ENCODE measurements around the gene ME3.

Gene ME3

DNA sequence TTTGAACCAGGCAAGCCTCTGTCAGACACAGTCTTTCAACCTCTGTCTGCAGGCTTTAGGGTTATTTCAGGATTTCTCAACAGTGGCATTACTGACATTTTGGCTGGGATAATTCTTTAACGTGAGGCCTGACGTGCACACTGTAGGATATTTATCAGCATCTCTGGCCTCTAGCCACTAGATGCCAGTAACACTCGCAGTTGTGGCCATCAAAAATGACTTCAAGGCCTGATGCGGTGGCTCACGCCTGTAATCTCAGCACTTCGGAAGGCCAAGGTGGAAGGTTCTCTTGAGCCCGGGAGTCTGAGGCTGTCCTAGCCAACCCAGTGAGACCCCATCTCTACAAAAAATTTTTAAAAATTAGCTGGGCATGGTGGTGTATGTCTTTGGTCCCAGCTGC lies 184.7 kb downstream of the ME3 start:
- no peak for DNase-seq (ENCODE audit: low spot score)

GRCh38 chr11:86486261-86487030 lies 186.0 kb downstream of the ME3 start:
- peak; percentile 20 for DNase-seq (ENCODE audit: low spot score)

DNA sequence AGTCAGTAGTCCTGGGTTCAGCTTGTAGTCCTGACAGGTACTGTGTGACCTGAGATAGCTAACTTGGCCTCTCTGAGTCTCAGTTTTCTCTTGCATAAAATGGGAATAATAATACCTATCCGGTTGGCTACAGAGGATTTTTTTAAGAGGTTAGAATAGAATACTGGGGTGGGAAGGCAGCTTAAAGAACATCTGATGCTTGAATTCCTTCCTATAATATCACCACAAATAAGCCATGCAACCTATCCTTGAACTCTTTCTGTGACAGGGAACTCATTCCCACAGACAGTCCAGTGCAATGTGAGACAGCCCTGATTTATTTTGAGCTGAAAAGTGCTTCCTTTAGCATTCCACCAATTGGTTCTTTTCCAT lies 187.6 kb downstream of the ME3 start:
- DNase-seq (ENCODE audit: low spot score): no peak

GRCh38 chr11:86483940-86484794 lies 188.2 kb downstream of the ME3 start:
- no peak for DNase-seq (ENCODE audit: low spot score)

DNA sequence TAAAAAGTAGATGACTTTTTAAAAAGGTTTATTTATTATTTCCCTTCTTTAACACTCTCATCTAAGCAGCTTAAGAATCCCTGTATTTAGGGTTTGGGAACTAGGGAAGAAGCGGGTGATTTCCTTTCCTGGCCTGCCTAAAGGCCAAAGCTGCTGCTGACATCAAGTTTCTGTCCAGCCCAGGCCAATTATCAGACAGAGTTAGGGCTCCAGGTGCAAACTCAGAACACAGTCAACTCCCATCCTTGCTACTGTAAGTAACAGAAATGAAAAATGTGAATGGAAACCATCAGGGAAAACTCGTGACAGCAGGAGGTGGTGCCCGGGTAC lies 188.8 kb downstream of the ME3 start:
- no peak for DNase-seq (ENCODE audit: low spot score)

GRCh38 chr11:86482692-86483091 lies 189.7 kb downstream of the ME3 start:
- no peak for DNase-seq (ENCODE audit: low spot score)

GRCh38 chr11:86481399-86481798 lies 191.0 kb downstream of the ME3 start:
- DNase-seq (ENCODE audit: low spot score): no peak

DNA sequence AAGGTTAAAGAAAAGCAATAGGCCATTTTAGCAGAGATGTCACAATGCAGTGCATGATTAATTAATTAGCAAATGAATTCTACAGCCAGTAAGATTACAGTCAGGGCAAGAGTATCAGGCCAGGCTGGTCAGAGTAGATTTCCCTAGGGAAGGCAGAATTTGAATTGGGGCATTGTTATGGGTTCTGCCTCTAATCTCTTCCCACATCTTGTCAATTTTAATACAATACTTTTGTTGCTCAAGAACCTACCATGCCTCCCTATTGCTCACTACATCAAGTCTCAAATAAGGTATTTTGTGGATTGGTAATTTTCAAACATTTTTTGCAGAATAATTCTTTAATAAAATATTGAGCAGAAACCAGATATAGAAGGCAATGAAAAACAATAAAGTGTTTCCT lies 194.1 kb downstream of the ME3 start:
- DNase-seq (ENCODE audit: low spot score): no peak

- no peak for DNase-seq (ENCODE audit: low spot score)
Observed at GRCh38 chr11:86477495-86478155, 194.8 kb downstream of the ME3 start.

- DNase-seq (ENCODE audit: low spot score): no peak
Observed at GRCh38 chr11:86476109-86476861, 196.1 kb downstream of the ME3 start.

- DNase-seq (ENCODE audit: low spot score): no peak
Observed at GRCh38 chr11:86475027-86475426, 197.4 kb downstream of the ME3 start.

DNA sequence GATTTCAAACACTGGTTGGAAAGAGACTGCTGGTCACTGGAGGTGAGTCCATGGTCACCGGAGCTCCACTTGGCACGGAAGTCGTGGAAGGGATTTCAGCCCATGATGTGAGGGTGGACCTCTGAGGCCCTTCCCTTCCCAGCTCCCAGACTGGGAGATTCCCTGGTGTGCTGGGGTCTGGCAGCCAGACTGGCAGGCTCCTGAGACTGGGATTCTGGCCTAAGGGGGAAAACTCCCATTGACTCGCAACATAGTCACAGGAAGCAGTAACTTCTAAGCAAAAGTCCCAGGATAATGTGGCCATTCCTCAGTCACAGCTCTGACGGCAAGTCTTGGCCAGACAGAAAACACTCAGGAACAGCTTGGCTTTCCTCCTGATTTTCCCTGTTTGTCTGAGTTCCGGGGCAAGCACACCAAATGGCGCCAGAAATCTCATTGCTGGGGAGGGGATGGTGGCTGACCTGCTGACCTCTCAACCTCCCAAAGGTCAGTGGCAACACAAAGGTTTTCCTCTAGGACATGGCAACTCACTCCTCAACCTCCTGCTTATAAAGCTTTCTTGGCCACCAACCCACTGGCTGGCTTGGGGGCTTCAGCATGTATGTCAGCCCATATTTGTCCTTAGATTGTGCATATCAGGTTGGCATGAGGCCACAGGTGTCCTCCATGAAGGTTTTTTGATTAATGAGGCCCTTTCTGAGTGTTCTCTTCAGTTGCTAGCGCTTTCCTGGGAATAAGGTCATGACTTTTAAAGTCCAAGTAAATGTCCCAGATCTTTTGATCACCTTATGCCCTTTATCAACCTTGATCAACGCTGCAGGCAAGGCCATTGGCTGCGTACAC lies 198.2 kb downstream of the ME3 start:
- DNase-seq (ENCODE audit: low spot score): no peak

GRCh38 chr11:86469491-86470388 lies 202.7 kb downstream of the ME3 start:
- no peak for DNase-seq (ENCODE audit: low spot score)

DNA sequence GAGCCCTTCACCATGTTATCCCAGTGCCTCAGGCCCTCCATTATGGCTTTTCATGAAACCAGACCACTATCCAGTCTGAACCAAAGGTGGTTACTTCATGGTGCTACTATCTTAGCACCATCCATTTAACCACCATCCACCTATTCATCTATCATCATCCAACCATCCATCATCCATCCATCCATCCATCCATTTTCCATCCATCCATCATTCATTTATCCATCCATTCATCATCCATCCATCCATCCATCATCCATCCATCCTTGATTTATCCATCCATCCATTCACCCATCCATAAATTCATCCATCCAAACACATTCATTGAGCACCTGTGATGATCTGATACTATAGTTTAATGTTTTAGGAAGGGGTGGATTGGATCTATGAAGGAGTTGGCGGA lies 204.2 kb downstream of the ME3 start:
- DNase-seq (ENCODE audit: low spot score): no peak

DNA sequence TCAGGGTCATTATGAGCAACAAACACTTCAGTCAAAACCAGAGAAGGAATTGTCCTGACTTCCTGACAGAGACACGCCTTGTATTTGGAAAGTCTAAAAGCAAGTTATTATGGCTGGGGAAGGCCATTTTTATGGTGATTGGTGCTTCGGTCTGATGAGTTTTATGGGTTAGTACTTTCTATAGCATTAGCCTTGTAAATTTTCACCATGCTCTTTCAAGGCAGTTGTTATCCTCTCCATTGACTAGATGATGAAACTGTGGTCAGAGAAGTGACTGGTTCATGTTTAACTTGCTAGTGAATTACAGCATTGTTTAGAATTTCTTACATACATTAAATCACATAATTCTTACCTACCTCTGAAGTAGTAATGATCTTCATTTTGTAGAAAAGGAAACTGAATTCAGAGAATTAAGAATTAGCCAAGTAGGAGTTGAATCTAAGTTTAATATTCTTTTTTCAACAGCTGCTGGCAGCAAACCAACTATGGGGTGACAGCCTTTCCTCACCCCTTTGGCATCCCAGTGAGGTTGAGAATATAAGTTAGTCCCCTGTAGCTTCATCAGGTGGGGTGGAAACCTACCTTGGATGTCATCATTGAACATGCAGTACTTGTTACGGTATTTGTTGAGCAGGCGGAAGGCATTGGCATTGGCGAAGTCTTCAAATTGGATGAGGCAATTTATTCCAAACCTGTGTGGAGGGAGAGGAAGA lies 207.8 kb downstream of the ME3 start:
- DNase-seq (ENCODE audit: low spot score): no peak

- DNase-seq (ENCODE audit: low spot score): no peak
Observed at GRCh38 chr11:86463955-86464354, 208.5 kb downstream of the ME3 start.

DNA sequence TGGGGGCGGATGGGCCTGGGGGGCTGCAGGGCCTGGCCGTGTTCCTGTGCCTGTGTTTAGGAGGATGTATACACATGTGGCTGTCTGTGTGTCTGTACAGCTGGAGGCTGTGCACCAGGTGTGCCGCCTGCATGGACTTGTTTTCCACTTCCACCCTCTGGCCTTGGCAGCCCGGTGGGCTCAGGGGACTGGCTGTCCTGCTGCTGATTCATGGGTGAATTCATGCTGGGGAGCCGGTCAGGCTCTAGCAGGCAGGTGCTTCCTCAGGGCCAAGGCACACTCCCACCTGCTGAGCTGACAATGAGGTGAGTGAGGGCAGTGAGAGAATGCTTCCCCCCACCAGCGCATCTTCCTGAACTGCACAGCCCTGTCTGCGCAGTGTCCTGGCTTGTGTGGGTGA lies 209.3 kb downstream of the ME3 start:
- DNase-seq (ENCODE audit: low spot score): no peak

GRCh38 chr11:86461892-86462291 lies 210.5 kb downstream of the ME3 start:
- DNase-seq (ENCODE audit: low spot score): no peak

Data from pons (tissue), 1 donor.